Caki2 (cell line): Measurements from ENCODE around the gene TNS3. TPM values are rescaled to one million over a fixed set of nuclear protein-coding genes. Genes with fewer than 3 reads are reported as not detected.

Experiments used
- DNase-seq: peaks from one replicate; pipeline ENCODE4 v3.0.0-alpha.2; 2015; ENCODE audit warnings: low read depth
- in situ Hi-C: cut with HindIII; loops from 2 replicates; pipeline ENCODE4 v1.10.0; 2016; ENCODE audit warnings: low sequenced_read_pairs, low pct_unique_long_range_greater_than_20kb, mixed read lengths
- total RNA-seq: library from RNA; depleted of rRNA; stranded (reverse); fragments of >200 nt; shearing (Covaris generic); gene quantifications from 2 replicates; pipeline ENCODE4 v1.2.3, GENCODE V29; 2014; ENCODE audit warnings: low replicate concordance

TNS3 gene
- total RNA-seq, 1 experiment from 2014 or later = 50.5 TPM

DNA sequence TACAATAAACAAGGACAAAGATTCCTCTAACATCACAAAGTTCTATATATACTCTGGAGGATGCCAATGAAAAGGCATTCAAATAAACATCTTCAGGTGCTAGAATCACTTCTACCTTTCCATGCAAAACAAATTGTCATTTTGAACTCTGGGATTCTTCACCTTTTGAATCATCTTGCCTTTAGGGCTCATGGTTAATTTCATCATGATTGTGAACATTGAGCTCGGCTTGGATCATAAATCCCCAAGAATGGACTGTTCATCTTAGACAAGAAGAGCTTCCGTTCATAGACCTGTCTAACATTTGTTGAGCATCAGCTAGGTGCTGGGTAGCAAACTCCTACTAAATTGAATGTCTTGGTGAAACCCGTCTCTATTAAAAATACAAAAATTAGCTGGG lies 212.2 kb downstream of the TNS3 start:
- no peak for DNase-seq

DNA sequence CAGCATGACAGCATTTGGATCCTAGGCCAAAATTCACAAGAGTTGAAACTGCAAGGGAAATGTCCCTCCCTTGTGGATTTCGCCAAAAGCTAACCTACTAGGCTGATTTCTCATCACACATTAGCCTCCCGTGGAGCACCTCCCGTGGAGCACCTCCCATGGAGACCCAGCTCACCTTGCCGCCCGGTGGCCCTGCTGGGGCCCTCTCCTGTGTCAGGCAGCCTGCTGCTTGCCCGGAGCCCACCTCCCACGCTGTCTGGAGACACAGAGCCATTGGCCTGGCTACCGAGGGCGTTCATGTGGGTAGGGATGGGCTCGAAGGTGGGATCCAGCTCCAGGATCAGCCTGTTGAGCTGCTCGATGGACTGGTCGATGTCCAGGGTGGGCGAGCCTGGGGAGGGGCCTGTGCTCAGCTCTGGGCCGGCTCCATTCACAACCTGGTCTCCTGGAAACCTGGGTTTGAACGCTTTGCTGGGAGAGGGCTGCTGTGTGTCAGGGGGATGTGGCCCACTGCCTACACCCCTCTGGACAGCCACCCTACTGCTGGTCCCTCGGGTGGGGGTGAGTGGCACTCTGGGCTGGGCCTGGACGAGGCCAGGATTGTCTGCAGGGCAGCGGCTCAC lies 213.6 kb downstream of the TNS3 start:
- no peak for DNase-seq
- in situ Hi-C loops = no loop called here

More for the DNA sequence above, 212.2 kb downstream of the TNS3 start:
- in situ Hi-C loops = no loop called here

DNA sequence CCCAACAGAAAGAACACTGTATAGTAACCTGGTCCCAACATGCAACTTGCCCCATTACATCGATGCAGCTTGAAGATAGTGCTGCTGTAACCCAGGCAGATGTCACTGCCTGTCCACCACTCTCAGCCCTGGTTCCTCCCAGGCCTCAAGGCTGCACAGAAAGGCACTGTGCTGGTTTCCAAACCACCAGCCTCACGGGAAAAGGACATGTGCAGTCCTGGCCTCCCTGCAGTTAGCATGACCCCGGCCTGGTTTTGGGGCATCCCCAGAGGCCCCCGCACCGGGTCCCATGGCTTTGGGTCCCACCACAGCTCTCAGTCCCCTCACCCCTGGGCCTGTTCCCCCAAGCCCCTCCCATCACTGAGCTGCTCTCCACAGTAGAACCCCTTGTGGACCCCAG lies 214.5 kb downstream of the TNS3 start:
- no peak for DNase-seq

DNA sequence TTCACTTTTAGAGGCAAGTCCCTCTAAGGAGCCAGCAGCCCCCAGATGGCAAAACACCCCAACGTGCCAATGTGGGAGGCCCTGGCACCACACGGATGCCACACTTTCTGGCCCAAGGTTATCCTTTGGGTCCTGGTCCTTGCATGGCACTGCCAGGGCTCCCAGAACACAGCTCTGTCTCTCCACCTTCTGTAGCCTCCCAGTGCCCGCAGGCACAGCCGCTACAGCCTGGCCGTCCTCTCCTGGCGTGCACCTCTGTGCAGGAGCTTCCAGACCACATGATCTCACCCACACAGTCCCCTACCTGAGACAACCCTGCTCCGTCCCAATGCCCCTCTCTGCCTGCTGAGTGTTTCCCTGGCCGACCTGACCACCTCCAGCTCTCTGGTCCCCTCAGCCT lies 215.0 kb downstream of the TNS3 start:
- in situ Hi-C loops = no loop called here
- no peak for DNase-seq

More for the DNA sequence above, 214.5 kb downstream of the TNS3 start:
- in situ Hi-C loops = no loop called here

DNA sequence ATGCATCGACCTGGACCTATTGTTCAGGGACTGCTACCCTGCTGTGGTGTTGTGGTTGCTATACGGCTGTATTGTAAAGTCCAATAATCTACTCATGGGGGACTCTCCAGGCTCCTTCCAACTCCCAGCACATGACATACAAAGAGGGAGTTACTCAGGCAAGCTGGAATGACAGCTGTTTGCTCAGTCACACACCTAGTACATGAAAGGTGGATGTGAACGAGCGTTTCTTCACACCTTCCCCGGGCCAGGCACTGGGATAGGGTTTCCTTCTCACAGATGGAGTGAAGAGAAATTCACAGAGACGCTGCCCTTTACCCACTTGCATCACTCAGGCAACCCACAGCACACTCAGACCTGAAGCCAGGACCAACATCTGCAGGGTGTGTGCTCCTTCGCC lies 215.7 kb downstream of the TNS3 start:
- in situ Hi-C loops = no loop called here
- no peak for DNase-seq

DNA sequence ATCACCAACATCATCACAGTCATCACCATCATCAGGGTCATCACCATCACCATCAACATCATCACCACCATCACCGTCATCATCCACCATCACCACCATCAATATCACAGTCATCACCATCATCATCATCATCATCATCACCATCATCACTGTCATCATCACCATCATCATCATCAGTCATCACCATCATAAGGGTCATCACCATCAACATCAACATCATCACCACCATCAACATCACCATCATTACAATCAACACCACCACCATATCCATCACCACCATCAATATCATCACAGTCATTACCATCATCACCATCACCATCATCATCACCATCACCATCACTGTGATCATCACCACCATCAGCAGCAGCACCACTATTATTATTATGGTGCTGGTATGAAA lies 218.9 kb downstream of the TNS3 start:
- in situ Hi-C loops = no loop called here
- DNase-seq = no peak

DNA sequence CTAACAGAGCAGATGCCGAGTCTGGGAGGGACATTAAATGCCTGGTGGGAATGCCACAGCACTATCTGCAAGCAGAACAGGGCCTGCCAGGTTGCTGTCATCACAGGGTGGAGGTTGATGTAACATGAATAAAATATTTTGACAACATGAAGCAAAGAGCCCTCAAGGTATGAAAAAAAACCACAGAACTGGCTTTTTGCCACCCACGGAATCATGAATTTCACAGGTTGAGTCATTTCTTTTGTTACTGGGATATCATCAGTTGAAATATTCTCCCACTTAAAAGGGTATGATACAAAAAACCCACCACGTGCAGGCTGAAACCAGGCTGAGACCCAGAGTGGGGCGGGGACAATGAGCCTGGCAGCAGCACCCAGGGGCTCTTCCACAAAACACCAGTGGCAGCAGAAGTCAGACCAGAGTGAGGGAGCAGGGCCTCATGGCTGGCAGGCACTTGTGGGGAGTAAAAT lies 220.1 kb downstream of the TNS3 start:
- in situ Hi-C loops = no loop called here

DNA sequence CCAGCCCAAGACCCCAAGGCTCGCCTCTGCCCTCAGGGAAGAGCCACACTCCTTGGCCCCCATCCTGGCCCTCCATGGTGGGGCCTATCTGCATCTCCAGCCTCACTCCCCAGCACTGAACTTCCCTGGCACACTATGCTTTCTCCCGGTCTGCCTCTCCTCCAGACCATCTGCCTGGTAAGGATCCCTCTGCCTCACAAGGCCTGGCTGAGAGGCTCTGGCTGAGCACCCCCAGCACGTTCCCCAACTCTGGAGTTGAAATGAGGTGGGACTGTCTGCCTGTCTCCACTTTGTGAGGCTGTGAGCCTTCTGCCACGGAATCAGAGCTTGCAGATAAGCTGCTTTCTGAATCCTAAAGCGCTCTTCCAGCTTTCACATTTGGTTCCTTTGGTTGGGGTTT lies 220.7 kb downstream of the TNS3 start:
- in situ Hi-C loops = no loop called here
- no peak for DNase-seq

More for the DNA sequence above, 220.1 kb downstream of the TNS3 start:
- peak; percentile 74 for DNase-seq

DNA sequence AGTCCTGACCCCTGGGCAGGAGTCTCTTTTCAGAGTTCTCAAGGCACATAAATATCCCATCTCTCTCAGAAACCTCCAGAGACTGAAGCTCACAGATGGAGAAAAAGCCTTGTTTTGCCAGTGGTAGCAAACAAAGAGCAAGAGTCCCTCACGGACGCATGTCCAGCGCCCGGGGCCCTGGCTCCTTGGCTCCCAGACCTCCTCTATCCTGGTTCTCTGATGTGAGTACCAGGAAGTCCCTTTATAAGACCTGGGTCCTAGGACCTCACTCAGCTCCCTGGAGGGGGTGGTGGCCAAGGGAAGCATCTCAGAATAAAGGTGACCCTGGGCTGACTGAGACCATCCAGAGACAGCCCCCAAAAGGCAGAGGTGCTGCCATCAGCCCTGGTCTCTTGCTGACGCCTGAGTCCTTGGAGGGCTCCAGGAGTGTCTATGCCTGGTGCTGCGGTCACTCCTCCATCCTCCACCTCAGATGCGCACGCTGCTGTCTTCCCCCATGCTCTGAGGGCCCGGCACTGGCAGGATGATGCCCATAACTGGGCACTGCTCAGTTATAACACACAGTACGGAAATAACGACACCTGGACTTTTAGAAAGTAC lies 221.5 kb downstream of the TNS3 start:
- in situ Hi-C loops = no loop called here
- no peak for DNase-seq

DNA sequence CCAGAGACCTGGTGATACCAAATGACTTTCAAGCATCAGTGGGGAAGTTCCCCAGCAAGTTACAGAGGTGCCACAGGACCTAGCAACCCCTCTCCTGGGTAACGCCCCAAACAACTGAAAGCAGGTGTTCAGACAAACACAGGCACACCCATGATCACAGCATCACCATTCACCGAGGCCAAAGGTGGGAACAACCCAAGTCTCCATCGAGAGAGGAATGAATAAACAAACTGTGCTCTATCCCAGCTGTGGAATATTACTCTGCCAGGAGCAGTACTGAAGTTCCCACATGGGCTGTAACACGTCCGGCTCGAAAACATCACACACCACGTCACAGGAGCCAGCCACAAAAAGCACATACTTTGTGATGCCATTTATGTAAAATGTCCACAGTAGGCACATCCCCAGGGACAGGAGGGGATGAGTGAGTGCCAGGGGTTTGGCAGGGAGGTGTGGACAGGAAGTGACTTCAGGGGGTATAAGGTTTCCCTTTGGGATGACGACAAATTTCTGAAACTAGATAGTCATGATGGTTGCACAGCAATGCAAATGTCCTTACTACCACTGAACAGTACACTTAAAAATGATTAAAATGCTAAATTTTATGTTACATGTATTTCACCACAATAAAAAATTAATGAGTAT lies 222.8 kb downstream of the TNS3 start:
- in situ Hi-C loops = no loop called here
- no peak for DNase-seq

DNA sequence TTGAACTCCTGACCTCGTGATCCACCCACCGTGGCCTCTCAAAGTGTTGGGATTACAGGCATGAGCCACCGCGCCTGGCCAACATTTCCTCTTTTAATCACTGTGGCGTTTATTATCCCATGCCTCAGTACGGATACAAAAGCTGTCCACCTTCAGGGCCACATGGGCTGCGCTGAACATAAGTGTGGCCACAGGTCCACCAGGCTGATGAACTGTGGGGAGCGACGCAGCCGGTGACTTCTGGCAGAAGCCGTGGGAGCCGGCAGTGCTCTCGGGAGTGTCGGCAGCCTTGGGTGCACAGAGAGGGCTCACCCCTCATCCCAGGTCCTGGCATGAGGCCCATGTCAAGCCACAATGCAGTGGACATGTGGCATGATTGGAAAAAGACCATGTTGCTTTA lies 223.6 kb downstream of the TNS3 start:
- DNase-seq = no peak
- in situ Hi-C loops = no loop called here

DNA sequence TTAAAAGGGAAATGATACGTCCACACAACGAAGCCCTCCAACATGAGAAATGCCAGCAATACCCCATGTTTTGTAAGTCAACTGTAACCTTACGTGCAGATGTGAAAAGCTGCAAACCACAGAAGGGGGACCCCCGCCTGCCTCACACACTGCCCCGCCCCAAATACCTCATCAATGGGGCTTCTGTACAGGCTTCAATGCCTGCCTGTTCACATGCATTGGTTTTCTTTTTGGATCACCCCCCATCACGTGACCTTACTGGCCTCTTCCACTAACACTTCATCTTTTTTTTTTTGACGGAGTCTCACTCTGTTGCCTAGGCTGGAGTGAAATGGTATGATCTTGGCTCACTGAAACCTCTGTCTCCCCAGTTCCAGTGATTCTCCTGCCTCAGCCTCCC lies 224.0 kb downstream of the TNS3 start:
- DNase-seq = no peak
- in situ Hi-C loops = no loop called here

DNA sequence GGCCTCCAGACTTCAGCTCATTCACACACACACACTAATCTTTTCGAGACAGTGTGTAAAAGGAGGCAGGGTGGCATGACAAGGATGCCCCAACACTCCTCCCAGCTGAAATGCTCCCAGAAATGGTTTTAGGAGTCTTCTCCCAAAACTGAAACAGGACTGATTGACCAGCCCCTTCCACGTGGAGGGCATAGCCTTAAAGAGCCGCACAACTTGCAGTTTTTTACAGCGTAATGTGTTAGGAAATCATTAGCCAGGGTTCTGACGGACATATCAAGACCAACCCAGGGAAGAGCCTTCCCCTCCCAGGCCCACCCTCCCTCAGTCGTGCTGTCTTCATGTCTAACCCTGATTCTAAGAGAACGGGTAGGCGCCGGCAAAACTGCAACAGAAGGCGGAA lies 224.6 kb downstream of the TNS3 start:
- no peak for DNase-seq
- in situ Hi-C loops = no loop called here

DNA sequence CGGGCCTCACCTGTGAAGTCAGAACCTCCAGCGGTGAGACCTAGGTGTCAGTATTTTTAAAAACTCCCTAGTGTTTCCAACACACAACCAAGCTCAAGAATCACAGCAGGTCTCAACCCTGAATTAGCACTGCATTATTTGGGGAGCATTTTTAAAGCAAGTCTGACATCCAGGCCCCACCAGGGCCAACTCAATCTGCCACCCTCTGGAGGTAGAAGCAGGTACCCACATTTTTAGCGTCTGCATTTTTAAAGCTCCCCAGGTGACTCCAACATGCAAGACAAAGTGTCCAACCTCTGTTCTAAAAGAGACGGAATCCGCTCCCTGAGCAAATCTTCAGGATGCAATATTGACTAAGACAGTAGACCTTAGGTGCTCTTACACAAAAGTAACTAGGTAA lies 225.7 kb downstream of the TNS3 start:
- DNase-seq = no peak
- in situ Hi-C loops = no loop called here

DNA sequence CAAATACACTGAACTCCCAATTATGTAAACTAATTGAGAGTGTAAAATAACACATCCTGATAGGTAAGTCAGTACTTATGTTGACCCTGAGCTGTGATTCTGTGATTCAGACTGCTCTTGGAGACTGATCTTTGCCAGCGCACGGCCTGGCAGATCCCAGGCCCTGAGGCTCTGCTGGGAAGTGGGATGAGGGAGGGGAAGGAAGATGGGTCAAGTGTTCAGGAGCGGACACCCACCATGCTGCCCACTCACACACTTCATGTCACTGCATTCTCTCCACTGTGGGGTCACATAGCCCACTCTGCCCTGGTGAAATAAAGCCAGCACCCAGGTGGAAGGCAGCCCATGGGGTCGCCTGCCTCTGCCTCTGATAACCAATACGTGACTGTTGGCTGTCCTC lies 226.2 kb downstream of the TNS3 start:
- no peak for DNase-seq
- in situ Hi-C loops = no loop called here

DNA sequence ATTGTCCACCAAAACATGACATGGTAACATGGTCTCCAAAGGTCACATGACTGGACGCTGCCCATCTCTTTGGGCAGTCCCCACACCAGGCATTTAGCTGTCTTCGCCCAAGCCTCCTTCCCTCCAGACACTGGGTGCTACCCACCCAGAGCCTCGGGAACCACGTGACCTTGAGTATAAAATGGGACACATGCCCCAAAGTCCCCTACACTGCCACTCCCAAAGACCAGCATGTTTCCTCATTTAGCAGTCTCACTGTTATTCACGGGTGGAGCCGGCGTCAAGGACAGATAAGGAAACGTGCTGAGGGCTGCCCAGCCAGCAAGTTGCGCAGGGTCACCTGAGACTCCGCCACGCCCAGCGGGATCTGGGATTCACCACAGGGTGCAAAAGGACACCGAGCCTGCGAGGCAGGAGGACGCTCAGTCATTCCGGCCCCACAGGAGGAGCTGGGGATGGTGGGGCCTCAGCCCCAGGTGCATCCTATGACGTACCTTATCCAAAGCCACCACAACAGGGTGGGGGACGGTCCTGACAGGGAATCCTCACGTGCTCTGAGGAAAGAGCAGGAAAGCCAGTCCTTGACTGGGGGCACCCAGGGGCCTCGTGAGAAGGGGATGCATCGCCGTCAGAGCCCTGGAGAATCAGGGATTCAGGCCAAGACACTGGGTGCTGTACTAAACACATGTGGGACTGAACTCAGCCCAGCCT lies 226.9 kb downstream of the TNS3 start:
- no peak for DNase-seq
- in situ Hi-C loops = no loop called here

DNA sequence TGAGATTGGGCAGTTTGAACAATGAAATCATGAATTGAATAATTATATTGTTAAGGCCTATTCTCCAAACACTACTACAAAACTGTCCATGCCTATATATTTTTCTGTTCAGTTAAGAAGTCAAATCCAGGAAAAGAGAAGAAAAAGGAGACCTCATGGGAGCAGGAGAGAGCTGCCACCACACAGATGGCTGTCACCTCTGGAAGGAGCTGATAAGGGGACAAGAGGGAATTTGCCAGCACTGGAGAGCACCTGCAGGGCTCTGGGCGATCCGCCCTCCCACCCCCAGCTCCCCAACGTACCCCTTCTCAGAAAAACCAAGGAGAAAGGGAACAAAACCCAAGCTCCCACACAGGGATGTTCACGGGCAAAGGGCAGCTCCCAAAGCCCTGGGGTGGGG lies 227.8 kb downstream of the TNS3 start:
- DNase-seq = no peak
- in situ Hi-C loops = no loop called here

DNA sequence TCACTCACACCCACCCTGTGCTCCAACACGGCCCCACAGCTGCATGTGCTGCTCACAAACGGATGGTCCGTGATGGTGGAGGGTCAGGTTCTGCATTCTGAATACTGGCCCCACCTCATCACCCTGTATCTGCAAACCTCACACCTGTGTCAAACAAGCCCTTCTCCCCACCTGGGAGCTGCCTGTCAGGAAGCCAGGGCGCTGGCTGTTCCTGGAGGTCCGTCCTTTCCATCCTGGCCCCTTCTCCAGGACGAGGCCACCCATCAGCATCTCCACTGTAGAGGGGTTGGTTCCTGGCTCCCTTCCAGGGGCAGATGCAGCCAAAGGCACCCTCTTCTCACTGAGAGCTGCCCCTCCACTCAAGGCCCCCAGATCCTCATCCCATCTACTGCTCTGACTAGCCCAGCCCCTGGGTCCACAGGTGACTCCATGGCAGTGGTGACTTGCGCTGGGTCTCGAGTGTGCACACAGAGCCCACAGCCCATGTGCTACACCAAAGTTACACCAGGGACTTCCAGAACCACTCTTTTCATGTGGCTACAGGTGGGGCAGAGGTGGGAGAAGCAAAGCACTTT lies 229.4 kb downstream of the TNS3 start:
- in situ Hi-C loops = no loop called here
- DNase-seq = no peak
